Left lung (tissue), 10 donors: Measurements from ENCODE around the gene CXCR4. TPM values are rescaled to one million over a fixed set of nuclear protein-coding genes. Genes with fewer than 3 reads are reported as not detected.

Source experiments
- ATAC-seq: fragments of 200-7000 bp; cut with Tn5 transposase; one replicate; pipeline ENCODE4 v1.9.1; 2020; ENCODE audit warnings: moderate library complexity
- DNase-seq, 4 donors: peaks; one replicate each; pipeline ENCODE4 v3.0.0-alpha.2; 2013 to 2020
- H3K27ac ChIP-seq, 2 donors: fragments of 200-600 bp; sonication (generic) in 1 of 2; one replicate each; pipeline versions ENCODE4 v1.5.0 to v1.8.0; 2020 to 2021
- H3K27me3 ChIP-seq, 2 donors: fragments of 200-600 bp; sonication (generic) in 1 of 2; one replicate each; pipeline versions ENCODE4 v1.5.0 to v1.8.0; 2020 to 2021
- H3K36me3 ChIP-seq, 2 donors: fragments of 200-600 bp; sonication (generic) in 1 of 2; one replicate each; pipeline versions ENCODE4 v1.5.0 to v1.8.0; 2020 to 2021
- H3K4me1 ChIP-seq, 2 donors: fragments of 200-600 bp; one replicate each; pipeline ENCODE4 v1.8.0; 2021
- H3K4me3 ChIP-seq, 2 donors: fragments of 200-600 bp; sonication (generic) in 1 of 2; one replicate each; pipeline versions ENCODE4 v1.5.0 to v1.8.0; 2020 to 2021; ENCODE audit warnings: mild to moderate bottlenecking in 1 of 2
- H3K9me3 ChIP-seq, 2 donors: fragments of 200-600 bp; sonication (generic) in 1 of 2; one replicate each; pipeline versions ENCODE4 v1.5.0 to v1.8.0; 2020 to 2021
- intact Hi-C, 2 donors: fragments of 100-400 bp; cut with DNase I; formaldehyde crosslinking; loops; one replicate each; pipeline versions ENCODE4 v1.11.2 to v1.14.2; 2022
- polyA plus RNA-seq, 6 donors: library from polyadenylated mRNA; unstranded; fragments of 120-200 nt; gene quantifications; one replicate each; pipeline ENCODE4 v1.2.1, GENCODE V29; 2013; ENCODE audit not compliant: insufficient read length in 6 of 6
- total RNA-seq, 2 donors: library from RNA; stranded (reverse); fragmentation: NEBNext Ultra II Directional; extraction: Animal tissue kit (Norgen Biotek cat#: 25700); gene quantifications; one replicate each; pipeline ENCODE4 v1.2.1, GENCODE V29; 2021
- TF ChIP-seq, protein P1 (sequence below), 2 donors: fragments of 200-600 bp; sonication (generic) in 1 of 2; IDR thresholded peaks; one replicate each; pipeline versions ENCODE4 v1.5.0 to v1.8.0; 2021; ENCODE audit warnings: antibody characterized with exemption in 2 of 2
- donor health status: DM: no; HTN: yes; CAD: no.
- donor health status: DM: no; HTN: no; CAD: no.

Gene CXCR4
- total and polyA plus RNA-seq, 8 donors, result 21.3 to 67.3 (median 45.9) TPM

DNA sequence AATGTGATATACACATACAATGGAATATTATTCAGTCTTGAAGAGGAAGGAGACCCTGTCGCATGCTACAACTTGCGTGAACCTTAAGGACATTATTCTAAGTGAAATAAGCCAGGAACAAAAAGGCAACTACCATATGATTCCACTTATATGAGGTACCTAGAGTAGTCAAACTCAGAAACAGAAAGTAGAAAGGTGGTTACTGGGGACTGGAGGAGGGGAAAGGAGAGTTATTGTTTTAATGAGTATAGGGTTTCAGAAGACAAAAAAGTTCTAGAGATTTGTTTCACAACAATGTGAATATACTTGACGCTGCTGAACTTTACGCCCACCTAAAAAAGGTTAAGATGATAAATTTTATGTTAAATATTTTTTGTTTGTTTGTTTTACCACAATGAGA, 47.0 kb downstream of the CXCR4 start:
- peaks cover 0 to 4% of the 10 kb centered on the region in 2 donors for H3K27me3 ChIP-seq
- peaks cover 0 to under 1% of the 10 kb centered on the region in 2 donors for H3K4me1 ChIP-seq
- TF ChIP-seq, protein P1, sequence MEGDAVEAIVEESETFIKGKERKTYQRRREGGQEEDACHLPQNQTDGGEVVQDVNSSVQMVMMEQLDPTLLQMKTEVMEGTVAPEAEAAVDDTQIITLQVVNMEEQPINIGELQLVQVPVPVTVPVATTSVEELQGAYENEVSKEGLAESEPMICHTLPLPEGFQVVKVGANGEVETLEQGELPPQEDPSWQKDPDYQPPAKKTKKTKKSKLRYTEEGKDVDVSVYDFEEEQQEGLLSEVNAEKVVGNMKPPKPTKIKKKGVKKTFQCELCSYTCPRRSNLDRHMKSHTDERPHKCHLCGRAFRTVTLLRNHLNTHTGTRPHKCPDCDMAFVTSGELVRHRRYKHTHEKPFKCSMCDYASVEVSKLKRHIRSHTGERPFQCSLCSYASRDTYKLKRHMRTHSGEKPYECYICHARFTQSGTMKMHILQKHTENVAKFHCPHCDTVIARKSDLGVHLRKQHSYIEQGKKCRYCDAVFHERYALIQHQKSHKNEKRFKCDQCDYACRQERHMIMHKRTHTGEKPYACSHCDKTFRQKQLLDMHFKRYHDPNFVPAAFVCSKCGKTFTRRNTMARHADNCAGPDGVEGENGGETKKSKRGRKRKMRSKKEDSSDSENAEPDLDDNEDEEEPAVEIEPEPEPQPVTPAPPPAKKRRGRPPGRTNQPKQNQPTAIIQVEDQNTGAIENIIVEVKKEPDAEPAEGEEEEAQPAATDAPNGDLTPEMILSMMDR (IDR thresholded peaks at IDR 0.05), result no peak
- no peak for DNase-seq
- no peak overlapping the region for H3K27ac ChIP-seq
- ATAC-seq, result no peak
- H3K36me3 ChIP-seq, result no peaks in the 10 kb centered on the region
- intact Hi-C loops, result no loop called here
- H3K4me3 ChIP-seq, result no peak overlapping the region
- H3K9me3 ChIP-seq, result peaks cover 0 to 11% of the 10 kb centered on the region in 2 donors

DNA sequence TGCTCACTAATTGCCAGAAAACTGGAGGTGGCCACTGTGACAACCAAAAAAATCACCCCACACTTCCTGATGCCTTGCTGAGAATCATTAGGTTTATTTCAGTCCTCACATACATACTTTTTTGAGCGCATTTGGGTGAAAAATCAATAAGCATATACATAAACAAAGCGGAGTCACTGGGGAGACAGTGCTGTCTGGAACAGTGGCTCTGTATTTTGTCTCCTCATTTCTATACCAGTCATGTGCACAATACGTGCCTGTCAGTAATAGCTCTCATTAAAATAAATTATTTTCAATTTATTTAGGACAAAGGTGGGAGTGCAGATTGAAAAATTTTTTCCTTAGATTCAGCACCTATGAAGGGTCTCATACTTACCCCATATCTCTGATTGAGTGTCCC, 48.2 kb downstream of the CXCR4 start:
- Histone ChIP-seq H3K36me3 (no peaks in the 10 kb centered on the region), H3K9me3 (peaks cover 0 to 11% of the 10 kb centered on the region in 2 donors), H3K27me3 (peaks cover 0 to under 1% of the 10 kb centered on the region in 2 donors), H3K4me1 (peaks cover 0 to 6% of the 10 kb centered on the region in 2 donors), H3K27ac (no peak overlapping the region), H3K4me3 (no peak overlapping the region)
- intact Hi-C loops, result no loop called here
- TF ChIP-seq, protein P1 (IDR thresholded peaks at IDR 0.05), result no peak
- no peak for ATAC-seq
- no peak for DNase-seq

DNA sequence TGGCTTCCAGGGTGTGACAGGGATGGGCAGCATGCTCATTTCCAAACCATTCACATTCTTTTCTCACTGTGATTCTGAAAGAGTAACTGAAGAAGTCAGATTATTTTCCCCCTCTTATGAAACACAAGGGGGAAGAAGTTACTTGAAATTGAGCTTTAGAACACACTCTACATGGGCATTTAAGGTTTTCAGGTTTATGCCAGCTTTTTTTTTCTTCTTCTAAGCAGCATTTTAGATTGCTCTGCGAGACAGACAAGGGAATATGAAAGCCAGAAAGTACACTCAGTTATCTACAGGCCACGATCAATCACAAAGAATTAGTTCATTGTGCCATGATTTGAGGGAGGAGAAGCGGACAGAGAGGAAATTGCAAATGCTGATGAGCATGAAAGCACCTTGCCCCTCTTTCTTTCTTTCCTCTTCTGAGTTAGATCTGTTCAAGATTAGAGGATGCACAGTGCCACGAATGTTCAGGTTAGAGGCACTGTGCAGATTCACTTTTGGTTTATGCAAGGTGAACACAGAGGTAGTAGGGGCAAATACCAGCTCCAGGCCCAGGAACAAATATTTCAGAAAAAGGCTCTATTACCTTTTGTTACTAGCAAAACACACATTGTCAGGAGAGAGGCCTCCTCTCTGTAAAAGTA, 49.2 kb downstream of the CXCR4 start:
- Histone ChIP-seq H3K27me3 (no peaks in the 10 kb centered on the region), H3K9me3 (peaks cover 0 to 11% of the 10 kb centered on the region in 2 donors), H3K27ac (no peak overlapping the region), H3K4me3 (no peak overlapping the region), H3K36me3 (no peaks in the 10 kb centered on the region), H3K4me1 (peaks cover 0 to 6% of the 10 kb centered on the region in 2 donors)
- TF ChIP-seq, protein P1 (IDR thresholded peaks at IDR 0.05), result no peak
- intact Hi-C loops, result no loop called here
- ATAC-seq (no peak), DNase-seq (no peak)

DNA sequence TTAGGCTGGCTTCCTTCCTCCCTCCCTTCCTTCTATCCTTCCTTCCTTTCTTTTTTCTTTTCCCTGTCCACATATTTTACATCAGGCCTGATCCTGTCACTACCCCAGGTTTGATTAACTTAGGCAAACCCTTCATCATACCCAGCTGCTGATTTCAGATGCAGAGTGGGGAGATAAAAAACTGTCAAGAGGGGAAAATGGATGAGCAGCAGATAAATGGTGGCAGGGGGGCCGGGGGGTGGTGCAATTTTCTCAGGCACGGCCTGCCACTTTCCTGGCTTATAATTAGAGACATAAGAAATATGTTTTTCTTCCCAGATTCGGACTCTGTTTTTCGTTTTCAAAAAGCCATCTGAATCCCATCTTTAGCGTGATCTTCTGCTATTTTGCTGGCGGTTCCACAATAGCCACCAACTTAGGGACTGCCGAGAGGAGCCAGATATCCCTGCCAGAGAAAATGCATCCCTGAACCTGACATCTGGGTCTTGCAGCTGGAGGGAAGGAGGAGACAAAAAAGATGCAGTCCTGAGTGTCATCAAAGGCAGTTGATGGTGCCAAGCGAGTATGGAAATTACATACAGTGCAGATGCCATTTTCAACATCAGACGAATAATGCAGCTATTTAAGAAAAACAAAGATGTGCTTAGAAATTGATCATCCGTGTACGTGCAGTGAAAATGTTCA, 49.9 kb downstream of the CXCR4 start:
- peaks cover 0 to 7% of the 10 kb centered on the region in 2 donors for H3K9me3 ChIP-seq
- TF ChIP-seq, protein P1 (IDR thresholded peaks at IDR 0.05), result no peak
- intact Hi-C loops, result no loop called here
- H3K36me3 ChIP-seq, result no peaks in the 10 kb centered on the region
- ATAC-seq (no peak), DNase-seq (no peak)
- H3K27me3 ChIP-seq, result no peaks in the 10 kb centered on the region
- H3K4me1 ChIP-seq, result peaks cover 0 to 6% of the 10 kb centered on the region in 2 donors
- no peak overlapping the region for H3K27ac ChIP-seq
- no peak overlapping the region for H3K4me3 ChIP-seq

DNA sequence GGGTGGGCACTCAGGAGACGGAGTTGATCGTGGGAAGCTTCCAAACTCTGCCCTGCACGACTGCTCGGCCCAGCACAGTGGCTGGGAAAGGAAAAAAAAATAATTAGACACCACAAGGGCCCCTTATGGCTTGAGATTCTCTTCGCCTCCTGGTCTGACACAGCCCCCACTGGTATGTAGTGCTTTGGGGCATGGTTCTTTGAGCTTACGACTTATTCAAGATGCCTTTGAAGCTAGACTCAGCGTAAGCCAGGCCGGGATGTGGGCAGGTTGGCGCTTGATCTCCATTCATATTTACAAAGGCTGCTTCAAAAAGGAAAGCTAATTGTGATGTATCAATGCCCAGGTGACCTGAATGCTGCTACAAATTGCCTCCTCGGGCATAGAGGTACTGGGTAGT, 50.5 kb downstream of the CXCR4 start:
- peaks cover 0 to 7% of the 10 kb centered on the region in 2 donors for H3K9me3 ChIP-seq
- H3K36me3 ChIP-seq, result no peaks in the 10 kb centered on the region
- TF ChIP-seq, protein P1 (IDR thresholded peaks at IDR 0.05), result no peak
- no peaks in the 10 kb centered on the region for H3K27me3 ChIP-seq
- no peak overlapping the region for H3K4me3 ChIP-seq
- DNase-seq (no peak), ATAC-seq (no peak)
- peaks cover 0 to 6% of the 10 kb centered on the region in 2 donors for H3K4me1 ChIP-seq
- no peak overlapping the region for H3K27ac ChIP-seq
- intact Hi-C loops, result no loop called here
